Activated CD8-positive, alpha-beta memory T cell treated with anti-CD3 and anti-CD28 coated beads, Interleukin-2, amount 50 U/mL, for 48 hours (primary cell): ENCODE results near the gene NDUFC2.
A peak's percentile ranks its signal among the peaks of the same experiment; 100 is the strongest.
"Not testable (repeated sequence)": the region's sequence is repeated elsewhere in the genome, so short reads cannot be mapped to it uniquely, and the experiment has no call there.

Experiments used
- DNase-seq: peaks from one replicate; pipeline ENCODE4 v3.0.0-alpha.2; 2020

Gene NDUFC2

DNA sequence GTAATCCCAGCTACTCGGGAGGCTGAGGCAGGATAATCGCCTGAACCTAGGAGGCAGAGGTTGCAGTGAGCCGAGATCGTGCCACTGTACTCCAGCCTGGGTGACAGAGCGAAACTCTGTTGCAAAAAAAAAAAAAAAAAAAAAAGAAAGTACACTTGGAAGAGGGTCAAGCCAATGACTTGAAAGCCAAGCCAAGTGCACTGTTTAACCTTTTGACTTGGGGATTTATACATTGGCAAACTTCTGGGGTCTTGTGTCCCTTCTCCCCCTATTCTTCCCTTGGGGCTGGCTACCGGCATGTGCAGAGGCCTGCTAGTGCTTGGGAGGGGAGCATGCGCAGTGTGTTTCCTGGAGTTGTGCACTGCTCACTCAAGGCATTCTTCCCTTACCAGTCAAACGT is 30.3 kb downstream of the NDUFC2 start:
- no peak for DNase-seq

DNA sequence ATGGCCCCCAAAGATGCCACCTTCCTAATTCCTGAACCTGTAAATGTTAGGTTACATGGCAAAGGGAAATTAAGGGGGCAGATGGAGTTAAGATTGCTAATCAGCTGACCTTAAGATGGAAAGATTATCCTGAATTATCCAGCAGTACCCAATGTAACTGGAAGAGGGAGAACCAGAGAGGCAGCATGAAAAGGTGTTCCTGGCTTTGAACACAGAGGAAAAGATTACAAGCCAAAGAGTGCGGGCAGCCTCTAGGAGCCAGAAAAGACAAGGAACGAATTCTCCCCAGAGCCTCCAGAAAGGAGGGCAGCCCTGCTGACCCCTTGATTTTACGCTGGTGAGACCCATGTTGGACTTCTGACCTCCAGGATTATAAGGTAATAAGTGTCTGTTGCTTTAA is 31.1 kb downstream of the NDUFC2 start:
- no peak for DNase-seq

DNA sequence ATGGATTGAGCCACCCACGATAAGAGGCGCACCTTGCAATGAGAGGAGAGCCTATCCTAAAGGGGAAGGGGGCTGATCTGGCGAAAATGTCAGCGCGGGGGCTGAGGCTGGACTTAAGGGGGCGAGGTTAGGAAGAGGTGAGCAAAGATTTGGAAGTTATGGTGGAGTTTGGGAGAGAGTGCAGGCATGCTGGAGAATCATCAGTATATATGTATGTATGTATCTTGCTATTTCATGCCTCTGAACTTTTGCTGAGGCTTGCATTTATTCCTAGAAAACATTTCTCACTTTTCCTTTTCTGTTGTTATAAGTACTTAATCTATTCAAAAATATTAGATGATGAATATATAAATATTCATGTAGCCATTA is 33.2 kb downstream of the NDUFC2 start:
- DNase-seq: no peak

DNA sequence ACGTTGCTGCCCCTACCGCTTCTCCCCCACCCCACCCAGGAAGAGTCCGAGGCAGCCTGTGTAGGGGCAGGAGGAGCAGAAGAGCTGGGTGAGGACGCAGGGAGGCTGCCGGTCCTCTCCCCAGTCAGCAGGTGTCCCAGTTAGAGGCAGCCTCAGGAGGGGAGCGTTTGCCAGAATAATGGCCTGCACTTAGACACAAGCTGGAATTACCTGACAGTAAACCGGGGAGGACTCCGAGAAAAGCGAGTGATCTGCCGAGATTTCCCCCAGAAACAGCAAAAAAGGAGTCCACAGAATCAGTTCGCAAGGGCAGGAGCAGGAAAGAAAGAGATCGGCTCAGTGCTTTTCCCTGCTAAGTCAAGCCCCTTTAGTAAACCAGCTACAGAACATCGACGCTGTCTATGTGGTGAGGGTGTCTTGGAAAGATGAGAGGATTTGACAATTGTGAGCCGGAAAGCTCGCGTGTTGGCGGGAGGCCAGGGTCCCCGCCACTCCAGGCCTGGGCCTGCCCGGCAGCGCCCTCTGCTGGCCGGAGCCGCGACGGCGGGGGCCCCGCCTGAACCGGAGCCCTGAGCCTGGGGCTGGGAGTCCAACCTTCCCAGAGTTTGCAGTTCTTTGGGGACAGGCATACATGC is 33.7 kb downstream of the NDUFC2 start:
- peak; percentile 97 for DNase-seq

DNA sequence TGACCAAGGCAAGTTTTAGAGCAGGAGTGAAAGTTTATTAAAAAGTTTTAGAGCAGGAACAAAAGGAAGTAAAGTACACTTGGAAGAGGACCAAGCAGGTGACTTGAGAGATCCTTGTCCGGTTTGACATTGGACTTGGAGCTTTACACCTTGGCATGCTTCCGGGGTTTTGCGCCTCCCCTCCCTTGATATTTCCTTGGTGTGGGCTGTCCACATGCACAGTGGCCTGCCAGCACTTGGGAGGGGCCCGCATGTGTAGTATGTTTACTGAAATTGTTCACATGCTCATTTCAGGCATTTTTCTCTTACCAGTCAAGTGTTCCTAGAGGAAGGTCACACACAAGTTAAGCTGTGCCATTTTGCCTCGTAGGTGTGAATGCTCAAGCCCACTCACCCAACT is 35.0 kb downstream of the NDUFC2 start:
- no peak for DNase-seq

DNA sequence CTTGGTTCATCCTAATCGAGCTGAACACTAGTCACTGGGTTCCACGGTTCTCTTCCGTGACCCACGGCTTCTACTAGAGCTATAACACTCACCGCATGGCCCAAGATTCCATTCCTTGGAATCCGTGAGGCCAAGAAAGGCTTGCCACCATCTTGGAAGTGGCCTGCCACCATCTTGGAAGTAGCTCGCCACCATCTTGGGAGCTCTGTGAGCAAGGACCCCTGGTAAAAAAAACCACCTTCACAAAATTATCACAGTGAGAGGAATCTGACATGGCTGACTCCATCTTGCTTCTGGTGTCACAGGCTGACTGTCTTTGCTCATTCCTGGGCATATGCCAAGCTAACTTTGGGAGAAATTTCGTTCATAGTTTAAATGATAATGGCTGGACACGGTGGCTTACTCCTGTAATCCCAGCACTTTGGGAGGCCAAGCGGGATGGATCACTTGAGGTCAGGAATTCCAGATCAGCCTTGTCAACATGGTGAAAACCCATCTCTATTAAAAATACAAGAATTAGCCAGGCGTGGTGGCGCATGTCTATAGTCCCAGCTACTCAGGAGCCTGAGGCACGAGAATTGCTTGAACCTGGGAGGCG is 37.7 kb downstream of the NDUFC2 start:
- DNase-seq: no peak

DNA sequence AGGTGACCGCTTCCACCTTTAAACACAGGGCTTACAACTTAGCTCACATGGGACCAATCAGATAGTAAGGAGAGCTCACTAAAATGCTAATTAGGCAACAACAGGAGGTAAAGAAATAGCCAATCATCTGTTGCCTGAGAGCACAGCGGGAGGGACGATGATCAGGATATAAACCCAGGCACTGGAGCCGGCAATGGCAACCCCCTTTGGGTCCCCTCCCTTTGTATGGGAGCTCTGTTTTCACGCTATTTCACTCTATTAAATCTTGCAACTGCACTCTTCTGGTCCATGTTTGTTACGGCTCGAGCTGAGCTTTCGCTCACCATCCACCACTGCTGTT is 38.3 kb downstream of the NDUFC2 start:
- DNase-seq: not testable (repeated sequence)

DNA sequence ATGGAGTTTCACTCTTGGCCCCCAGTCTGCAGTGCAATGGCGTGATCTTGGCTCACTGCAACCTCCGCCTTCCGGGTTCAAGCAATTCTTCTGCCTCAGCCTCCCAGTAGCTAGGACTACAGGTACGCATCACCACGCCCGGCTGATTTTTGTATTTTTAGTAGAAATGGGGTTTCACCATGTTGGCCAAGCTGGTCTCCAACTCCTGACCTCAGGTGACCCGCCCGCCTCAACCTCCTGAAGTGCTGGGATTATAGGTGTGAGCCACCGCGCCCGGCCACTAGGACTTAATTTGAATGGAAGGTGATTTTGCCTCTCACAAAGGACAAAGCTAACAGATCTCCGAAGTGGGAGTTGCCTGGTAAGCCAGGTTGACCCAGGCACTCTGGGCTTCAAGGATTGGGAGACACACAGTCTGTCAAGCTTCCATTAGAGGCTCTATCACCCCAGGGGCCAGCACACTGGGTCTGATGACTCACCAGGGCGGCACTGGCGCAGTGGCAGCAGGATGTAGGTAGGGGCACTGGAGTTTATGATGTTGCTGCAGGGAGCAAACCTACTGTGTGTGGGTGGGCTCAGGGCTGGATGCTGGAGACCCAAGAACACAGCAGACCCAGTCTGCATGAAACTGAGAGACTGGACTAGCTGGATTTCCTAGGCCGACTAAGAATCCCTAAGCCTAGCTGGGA is 38.8 kb downstream of the NDUFC2 start:
- DNase-seq: no peak

DNA sequence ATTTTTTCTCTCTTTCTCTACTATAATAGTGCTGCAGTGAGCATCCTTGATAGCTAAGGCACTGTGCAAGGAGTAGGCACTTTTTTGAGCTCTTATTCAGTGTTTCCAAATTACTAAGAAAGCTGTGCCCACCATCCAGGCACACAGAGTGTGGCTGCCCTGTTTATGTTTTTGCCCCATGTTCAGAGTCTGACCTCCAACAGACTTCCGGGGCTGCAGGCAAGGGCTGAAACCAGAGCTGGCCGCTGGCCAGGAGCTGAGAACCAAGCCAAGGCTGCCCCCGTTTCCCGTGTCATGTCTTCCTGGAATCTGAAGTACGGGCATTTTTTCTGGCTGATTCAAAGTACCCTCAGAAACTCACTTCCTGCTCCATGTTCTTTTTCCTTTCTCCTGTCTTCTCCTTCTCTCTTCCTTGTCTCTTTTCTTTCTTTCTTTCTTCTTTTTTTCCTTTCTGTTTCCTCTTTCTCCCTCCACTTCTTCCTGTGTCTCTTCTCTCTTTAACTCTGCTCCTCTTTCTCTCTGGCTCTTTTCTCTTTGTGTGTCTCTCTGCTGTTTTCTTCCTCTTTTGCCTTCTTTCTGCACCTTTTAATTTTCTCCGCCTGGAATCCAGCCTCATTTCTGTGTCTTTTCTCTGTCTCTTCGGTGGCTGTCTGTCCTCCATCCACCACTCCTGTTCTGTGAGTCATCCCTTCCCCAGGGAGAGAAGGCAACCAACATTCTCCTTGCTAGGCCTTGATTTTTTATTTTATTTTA is 39.6 kb downstream of the NDUFC2 start:
- DNase-seq: peak; percentile 70

DNA sequence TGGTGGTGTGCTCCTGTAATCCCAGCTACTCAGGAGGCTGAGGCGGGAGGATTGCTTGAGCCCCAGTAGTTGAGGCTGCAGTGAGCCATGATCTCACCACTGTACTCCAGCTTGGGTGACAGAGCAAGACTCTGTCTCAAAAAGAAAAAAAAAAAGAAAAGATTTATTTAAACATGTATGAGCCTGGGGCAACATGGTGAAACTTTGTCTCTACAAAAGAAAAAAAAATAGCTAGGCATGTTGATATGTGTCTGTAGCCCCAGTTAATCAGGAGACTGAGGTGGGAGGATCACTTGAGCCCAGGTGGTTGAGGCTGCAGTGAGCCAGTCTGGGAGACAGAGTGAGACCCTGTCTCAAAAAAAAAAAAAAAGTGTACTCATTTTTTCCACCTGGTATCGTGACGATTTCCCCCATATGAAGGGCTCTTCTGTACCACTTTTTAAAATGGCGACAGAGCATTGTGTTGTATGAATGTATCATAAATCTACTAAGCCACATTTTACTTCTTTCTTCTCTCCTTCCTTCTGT is 40.2 kb downstream of the NDUFC2 start:
- no peak for DNase-seq

DNA sequence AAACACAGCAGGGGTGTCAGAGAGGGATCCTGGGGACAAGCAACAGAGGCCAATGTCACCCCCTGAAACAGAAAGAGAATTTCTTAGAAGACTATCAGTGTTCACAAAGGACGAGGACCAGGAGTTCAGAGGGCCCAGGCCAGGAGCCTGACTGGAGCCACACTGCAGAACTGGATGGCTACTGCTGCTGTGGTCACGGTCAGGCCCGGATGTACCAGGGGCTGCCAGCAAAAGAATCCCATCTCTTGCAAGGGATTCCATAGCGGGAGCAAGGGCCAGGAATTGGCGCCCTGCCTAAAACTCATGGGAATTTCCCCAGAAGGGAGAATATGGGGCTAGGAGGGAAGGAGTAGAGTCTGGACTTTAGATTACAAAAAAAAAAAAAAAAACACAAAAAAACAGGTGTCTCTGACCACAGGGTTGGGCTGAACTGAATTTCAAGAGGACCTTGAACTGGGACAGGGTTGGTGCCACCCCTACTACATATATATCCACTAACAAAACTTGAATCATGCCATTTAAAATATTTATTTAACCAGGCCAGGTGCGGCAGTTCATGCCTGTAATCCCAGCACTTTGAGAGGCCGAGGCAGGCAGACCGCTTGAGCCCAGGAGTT is 40.9 kb downstream of the NDUFC2 start:
- DNase-seq: no peak

DNA sequence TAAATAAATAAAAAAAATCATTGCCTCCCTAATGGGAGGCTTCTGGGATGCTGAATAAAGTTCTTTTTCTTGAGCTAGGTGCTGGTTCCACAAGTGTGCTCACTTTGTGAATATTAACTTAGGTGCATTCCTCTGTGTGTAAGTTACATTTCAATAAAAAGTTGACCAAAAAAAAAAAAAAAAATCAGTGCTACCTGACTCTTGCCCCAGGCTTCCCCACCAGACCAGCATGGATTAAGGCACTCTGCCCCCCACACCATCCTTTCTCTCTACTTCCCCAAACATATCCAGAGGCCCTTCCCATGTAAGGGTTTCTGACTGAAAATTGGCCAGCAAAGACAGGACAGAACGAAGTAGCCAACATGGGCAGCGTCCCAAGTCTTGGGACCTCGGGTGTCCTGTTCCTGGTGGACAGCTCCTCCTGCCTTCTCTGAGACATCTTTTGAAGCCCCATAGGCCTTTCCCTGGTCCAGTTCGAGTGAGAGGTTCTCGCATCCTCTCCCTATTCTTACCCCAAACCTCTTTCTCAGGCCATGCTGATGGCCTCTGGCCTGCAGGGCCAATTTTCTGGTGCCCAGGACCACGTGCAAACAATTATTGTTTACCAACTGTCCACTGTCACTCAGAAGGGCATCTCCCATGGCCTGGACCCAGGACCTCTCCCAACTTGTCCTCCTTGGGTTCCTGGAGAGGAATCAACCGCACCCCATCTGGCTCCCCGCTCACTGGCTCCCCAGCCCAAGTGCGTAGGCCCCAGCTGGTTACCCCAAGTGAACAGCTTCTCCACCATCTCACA is 41.6 kb downstream of the NDUFC2 start:
- no peak for DNase-seq

DNA sequence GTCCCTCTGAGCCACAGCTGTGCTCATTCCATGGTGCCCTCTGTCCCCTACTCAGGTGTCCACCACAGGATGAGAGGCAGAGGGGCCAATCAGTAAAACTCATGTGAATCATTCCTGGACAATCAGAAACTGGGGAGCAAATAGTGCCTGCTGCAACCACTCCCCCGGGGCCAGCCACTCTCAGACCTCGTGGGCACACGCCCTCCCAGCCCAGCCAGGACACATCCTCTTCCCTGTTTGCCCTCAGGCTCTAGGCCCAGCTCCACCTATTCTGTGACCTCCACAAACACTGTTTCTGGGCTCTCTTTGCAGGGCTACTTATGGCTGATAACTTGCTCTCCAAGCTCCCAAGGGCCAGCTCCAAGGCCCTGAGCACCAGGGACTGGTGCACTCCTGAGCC is 42.6 kb downstream of the NDUFC2 start:
- DNase-seq: no peak

DNA sequence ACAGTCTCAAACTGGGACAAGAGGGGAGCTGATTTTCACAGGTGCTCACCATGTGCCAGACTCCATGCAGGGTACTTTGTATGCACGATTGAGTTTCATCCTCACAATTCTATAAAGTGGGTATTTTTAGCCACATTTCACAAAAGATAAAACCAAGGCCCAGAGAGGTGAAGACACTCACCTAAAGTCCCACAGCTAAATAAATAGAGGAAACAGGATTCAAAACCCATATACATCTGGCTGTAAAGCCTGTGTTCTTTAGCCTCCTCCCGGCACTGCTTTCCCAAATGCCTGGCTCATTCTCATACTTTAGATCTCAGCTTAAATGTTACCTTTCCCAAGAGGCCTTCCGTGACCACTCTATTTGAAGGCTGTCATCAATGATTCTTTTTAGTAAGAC is 43.3 kb downstream of the NDUFC2 start:
- no peak for DNase-seq

DNA sequence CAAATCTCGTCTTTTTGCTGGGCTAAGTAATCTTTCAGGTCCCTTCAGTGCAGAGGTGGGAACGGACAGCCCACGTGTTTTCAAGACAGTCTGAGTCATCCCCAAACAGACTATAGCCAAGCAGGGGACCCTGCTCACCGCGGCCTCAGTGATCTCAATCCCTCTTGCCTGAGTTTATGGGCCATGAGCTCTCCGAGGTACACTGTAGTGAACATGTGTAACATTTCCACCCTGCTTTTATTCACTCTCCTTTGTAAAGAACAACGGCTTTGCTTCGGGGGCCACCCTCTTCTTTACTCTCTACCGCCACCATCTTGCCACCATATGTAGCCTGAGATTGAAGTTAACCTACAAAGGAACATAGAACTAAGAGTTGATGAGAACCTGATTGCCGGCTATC is 45.0 kb downstream of the NDUFC2 start:
- no peak for DNase-seq

DNA sequence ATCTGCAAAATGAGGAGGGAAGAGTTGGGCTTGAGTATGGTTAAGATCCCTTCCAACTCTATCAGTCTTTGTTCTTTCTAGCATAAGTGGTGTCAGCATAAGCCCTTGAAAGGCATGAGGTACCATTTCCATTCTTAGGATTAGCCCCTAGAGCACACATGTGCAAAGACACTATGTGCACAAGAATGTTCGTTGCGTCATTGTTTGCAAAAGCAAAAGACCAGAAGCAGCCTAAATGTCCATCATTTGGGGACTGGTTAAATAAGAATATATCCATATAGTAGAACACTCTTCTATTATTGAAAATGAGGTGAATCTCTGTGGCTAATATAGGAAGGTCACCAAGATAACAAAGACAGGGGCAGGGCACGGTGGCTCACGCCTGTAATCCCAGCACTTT is 46.6 kb downstream of the NDUFC2 start:
- no peak for DNase-seq

DNA sequence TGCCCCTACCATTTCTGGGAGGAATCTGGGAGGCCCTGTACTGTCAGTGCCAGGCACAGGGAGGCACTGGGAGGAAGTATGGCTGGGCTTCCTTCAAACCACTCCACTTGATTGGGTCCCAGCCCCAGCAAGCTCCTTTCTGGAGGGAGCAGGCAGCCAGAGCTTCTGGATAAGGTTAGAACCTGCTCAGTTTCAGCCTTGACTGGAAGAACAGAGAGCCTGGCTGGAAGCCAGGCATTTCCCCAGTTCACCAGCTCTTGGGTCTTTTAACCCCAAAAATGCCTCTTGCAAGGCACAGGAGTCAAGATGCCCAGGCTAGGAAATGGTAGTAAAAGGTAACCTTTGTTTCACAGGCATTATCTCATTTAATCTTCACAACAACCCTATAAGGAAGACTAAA is 47.6 kb downstream of the NDUFC2 start:
- no peak for DNase-seq

DNA sequence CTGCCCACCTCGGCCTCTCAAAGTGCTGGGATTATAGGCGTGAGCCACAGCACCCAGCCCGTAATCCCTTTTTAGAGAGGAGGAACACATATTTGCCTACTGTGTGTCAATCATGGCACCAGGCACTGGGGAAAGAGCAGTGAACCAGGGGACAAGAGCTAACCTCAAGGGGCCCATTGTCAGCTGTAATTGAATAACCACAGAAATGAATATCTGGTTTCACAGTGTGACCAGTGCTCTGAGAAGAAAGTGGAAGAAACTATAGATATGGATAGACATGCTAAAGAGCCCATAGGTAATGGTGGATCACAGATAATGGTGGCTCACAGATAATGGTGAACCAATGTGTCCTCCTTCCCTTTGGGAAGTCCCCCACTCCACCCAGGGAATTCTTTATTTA is 48.0 kb downstream of the NDUFC2 start:
- DNase-seq: no peak

DNA sequence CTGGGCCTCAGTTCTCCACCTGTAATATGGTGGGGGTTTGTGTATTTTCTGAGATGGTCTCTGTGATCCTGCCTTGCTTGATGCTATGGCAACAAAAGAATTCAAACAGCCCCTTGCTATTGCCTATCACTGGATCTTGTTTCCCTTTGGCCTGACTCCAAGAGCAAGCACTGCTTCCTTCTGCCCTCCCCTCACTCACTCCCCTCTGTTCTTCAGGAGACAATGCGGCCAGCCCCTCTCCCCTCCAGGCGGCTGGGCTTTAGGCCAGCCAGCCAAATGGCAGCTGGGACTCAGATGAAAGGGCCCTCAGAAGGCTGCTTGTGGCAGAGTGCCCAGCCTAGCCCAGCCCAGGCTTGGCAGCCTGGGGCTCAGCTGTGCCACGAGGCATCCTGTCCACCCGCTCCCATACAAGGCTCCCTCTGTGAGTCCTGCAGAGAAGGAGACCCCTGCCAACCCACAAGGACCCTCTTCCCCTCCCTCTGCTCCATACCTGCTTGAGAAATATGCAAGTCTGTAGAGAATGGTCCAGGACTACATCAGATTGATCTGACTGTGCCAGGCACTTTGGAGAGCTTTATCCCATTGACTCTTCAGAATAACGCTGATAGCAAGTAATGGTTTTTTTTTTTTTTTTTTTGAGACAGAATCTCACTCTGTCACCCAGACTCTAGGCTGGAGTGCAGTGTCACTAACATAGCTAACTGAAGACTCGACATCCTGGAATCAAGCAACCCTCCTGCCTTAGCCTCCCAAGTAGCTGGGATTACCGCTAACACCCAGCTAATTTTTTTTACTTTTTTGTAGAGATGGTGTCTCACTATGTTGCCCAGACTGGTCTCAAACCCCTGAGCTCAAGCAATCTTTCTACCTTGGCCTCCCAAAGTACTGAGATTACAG is 49.0 kb downstream of the NDUFC2 start:
- DNase-seq: no peak

DNA sequence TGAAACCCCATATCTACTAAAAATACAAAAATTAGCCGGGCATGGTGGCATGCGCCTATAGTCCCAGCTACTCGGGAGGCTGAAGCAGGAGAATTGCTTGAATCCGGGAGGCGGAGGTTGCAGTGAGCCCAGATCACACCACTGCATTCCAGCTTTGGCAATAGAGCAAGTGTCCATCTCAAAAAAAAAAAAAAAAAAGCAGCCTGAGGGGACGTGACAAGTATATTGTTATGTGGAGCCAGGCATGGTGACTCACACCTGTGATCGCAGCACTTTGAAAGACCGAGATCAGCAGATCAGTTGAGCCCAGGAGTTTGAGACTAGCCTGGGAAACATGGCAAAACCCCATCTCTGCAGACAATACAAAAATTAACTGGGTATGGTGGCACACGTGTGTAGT is 51.2 kb downstream of the NDUFC2 start:
- DNase-seq: not testable (repeated sequence)

DNA sequence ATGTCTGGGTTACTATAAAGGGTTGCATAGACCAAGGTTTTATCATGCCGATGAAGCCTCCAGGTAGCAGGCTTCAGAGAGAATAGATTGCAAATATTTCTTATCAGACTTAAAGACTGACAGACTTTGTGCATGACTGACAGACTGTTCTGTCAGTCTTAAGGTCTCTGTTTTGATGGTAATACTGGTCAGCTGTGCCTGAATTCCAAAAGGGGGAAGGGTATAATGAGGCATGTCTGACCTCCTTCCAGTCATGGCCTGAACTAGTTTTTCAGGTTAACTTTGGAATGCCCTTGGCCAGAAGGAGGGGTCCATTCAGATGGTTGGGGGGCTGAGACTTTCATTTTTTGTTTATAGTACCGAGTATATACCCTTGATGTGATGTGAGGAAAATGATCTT is 51.9 kb downstream of the NDUFC2 start:
- DNase-seq: no peak
